OCI-LY3 (cell line): ENCODE data around the gene ZNF19.

Experiments
- H2AFZ ChIP-seq: fragments of 200-600, 300-600 bp; shearing (Covaris generic); 2 replicates; pipeline ENCODE4 v1.6.0; 2014; ENCODE audit warnings: antibody characterized with exemption, low read depth, low read length
- H3K27ac ChIP-seq: fragments of 200-600, 300-600 bp; sonication (generic); 2 replicates; pipeline ENCODE4 v1.5.1; 2014; ENCODE audit warnings: mild to moderate bottlenecking, low read length, moderate library complexity, mixed read lengths
- H3K27me3 ChIP-seq: fragments of 200-600, 300-600 bp; sonication (generic); 2 replicates; pipeline ENCODE4 v1.6.1; 2014; ENCODE audit warnings: low read depth, low read length, mixed read lengths
- H3K36me3 ChIP-seq: fragments of 200-600, 300-600 bp; sonication (generic); replicated peaks from 2 replicates; pipeline ENCODE3; 2014; ENCODE audit warnings: low read depth, low read length, mixed read lengths
- H3K4me1 ChIP-seq: fragments of 300-600, 200-600 bp; sonication (generic); 2 replicates; pipeline ENCODE4 v1.6.1; 2014; ENCODE audit warnings: low read length, mixed read lengths
- H3K4me2 ChIP-seq: fragments of 200-600, 300-600 bp; sonication (generic); 2 replicates; pipeline ENCODE4 v1.6.1; 2014; ENCODE audit warnings: low read length, mixed read lengths
- H3K4me3 ChIP-seq: fragments of 300-600, 200-600 bp; sonication (generic); 2 replicates; pipeline ENCODE4 v1.5.1; 2014; ENCODE audit warnings: antibody characterized with exemption, mild to moderate bottlenecking, low read length, moderate library complexity
- H3K79me2 ChIP-seq: fragments of 300-600, 200-600 bp; shearing (Covaris generic); 2 replicates; pipeline ENCODE4 v1.6.1; 2014; ENCODE audit warnings: mild to moderate bottlenecking, low read length, mixed read lengths
- H3K9ac ChIP-seq: fragments of 300-600, 200-600 bp; shearing (Covaris generic); 2 replicates; pipeline ENCODE4 v1.6.0; 2014; ENCODE audit warnings: mild to moderate bottlenecking, low read length, moderate library complexity
- H3K9me3 ChIP-seq: fragments of 200-600, 300-600 bp; shearing (Covaris generic); 2 replicates; pipeline ENCODE4 v1.6.1; 2014; ENCODE audit warnings: low read length, mixed read lengths; ENCODE audit not compliant: insufficient read depth
- H4K20me1 ChIP-seq: fragments of 200-600, 300-600 bp; sonication (generic); 2 replicates; pipeline ENCODE4 v1.6.1; 2016; ENCODE audit warnings: low read length, mixed read lengths; ENCODE audit not compliant: insufficient read depth
- CTCF ChIP-seq: fragments of 200-600, 300-600 bp; sonication (generic); IDR thresholded peaks from 2 replicates; pipeline ENCODE4 v1.5.1; 2014; ENCODE audit warnings: antibody characterized with exemption, low read length, low read depth
- EZH2phosphoT487 ChIP-seq: fragments of 200-600 bp; shearing (Covaris generic); IDR thresholded peaks from 2 replicates; pipeline ENCODE4 v1.6.1; 2018; ENCODE audit warnings: antibody characterized with exemption, mixed run types, low read depth

ZNF19 gene

GRCh38 chr16:71473891-71474290 is 15.2 kb downstream of the ZNF19 start:
- no peak overlapping the region for H3K4me2 ChIP-seq
- H3K9ac ChIP-seq, result no peak overlapping the region
- peaks cover 13% of the 10 kb centered on the region for H3K36me3 ChIP-seq
- no peak overlapping the region for H2AFZ ChIP-seq
- H3K4me1 ChIP-seq, result peaks cover 31% of the 10 kb centered on the region
- H3K27ac ChIP-seq, result no peak overlapping the region
- H3K9me3 ChIP-seq, result no peaks in the 10 kb centered on the region
- TF ChIP-seq CTCF (no peak), EZH2phosphoT487 (no peak)
- no peaks in the 10 kb centered on the region for H3K79me2 ChIP-seq
- no peaks in the 10 kb centered on the region for H3K27me3 ChIP-seq
- H4K20me1 ChIP-seq, result no peaks in the 10 kb centered on the region
- no peak overlapping the region for H3K4me3 ChIP-seq

GRCh38 chr16:71472931-71473330 is 16.2 kb downstream of the ZNF19 start:
- H3K36me3 ChIP-seq, result peaks cover 9% of the 10 kb centered on the region
- peaks cover 22% of the 10 kb centered on the region for H3K4me1 ChIP-seq
- TF ChIP-seq CTCF (no peak), EZH2phosphoT487 (no peak)

GRCh38 chr16:71472051-71472450 is 17.1 kb downstream of the ZNF19 start:
- Histone ChIP-seq H3K9ac (no peak overlapping the region), H3K4me3 (no peak overlapping the region), H3K79me2 (no peaks in the 10 kb centered on the region), H4K20me1 (no peaks in the 10 kb centered on the region), H3K27me3 (no peaks in the 10 kb centered on the region), H3K36me3 (peaks cover 6% of the 10 kb centered on the region), H2AFZ (no peak overlapping the region), H3K9me3 (no peaks in the 10 kb centered on the region), H3K27ac (no peak overlapping the region), H3K4me2 (no peak overlapping the region), H3K4me1 (peaks cover 13% of the 10 kb centered on the region)
- no peak for TF ChIP-seq CTCF
- TF ChIP-seq EZH2phosphoT487, result no peak

More at GRCh38 chr16:71472931-71473330, 16.2 kb downstream of the ZNF19 start:
- Histone ChIP-seq H3K4me3 (no peak overlapping the region), H3K9me3 (no peaks in the 10 kb centered on the region), H3K79me2 (no peaks in the 10 kb centered on the region), H2AFZ (no peak overlapping the region), H3K27me3 (no peaks in the 10 kb centered on the region), H3K9ac (no peak overlapping the region), H3K27ac (no peak overlapping the region), H3K4me2 (no peak overlapping the region), H4K20me1 (no peaks in the 10 kb centered on the region)

GRCh38 chr16:71467810-71468209 is 21.3 kb downstream of the ZNF19 start:
- H4K20me1 ChIP-seq, result no peaks in the 10 kb centered on the region
- H3K4me3 ChIP-seq, result no peak overlapping the region
- no peak overlapping the region for H3K4me2 ChIP-seq
- no peaks in the 10 kb centered on the region for H3K9me3 ChIP-seq
- no peaks in the 10 kb centered on the region for H3K27me3 ChIP-seq
- H3K4me1 ChIP-seq, result peaks cover 2% of the 10 kb centered on the region; the same call in 1 of the 2 replicates
- TF ChIP-seq EZH2phosphoT487, result no peak
- TF ChIP-seq CTCF, result no peak
- no peak overlapping the region for H3K9ac ChIP-seq
- no peak overlapping the region for H2AFZ ChIP-seq
- H3K79me2 ChIP-seq, result no peaks in the 10 kb centered on the region
- no peaks in the 10 kb centered on the region for H3K36me3 ChIP-seq
- no peak overlapping the region for H3K27ac ChIP-seq
